Measurements from ENCODE around the gene ZC3H14. TPM values are rescaled to one million over a fixed set of nuclear protein-coding genes. Genes with fewer than 3 reads are reported as not detected.

The ZC3H14 gene
- polyA plus RNA-seq, 3 donors = 18.9 to 30.2 (median 27.1) TPM

DNA sequence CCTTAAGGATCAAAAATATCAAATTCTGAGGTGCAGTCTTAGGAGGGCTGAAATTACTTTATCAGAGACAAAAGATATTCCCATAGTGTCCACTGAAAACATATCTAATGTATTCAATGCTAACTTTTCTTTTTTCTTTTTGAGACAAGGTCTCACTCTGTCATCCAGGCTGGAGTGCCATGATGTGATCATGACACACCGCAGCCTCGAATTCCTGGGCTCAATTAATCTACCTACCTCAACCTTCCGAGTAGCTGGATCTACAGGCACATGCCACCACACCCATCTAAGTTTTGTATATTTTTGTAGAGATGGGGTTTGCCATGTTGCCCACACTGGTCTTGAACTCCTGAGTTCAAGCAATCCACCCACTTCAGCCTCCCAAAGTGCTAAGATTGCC is 68.3 kb downstream of the ZC3H14 start:
- intact Hi-C loops (cut with micrococcal nuclease) = no loop called here
- Histone ChIP-seq H3K27ac (ENCODE audit: low read depth in 1 of 2, low read length in 2 of 2) (no peak overlapping the region), H3K9me3 (replicated peaks in 1 of 2; ENCODE audit: control insufficient read depth in 1 of 2, insufficient read depth in 1 of 2, low read length in 2 of 2) (no peaks in the 10 kb centered on the region), H3K79me2 (ENCODE audit: insufficient read depth, low read length) (no peaks in the 10 kb centered on the region), H2AFZ (ENCODE audit: insufficient read depth, low read depth, low read length, poor library complexity, severe bottlenecking) (no peak overlapping the region), H3K9ac (ENCODE audit: insufficient read depth, low read length, poor library complexity, severe bottlenecking) (no peak overlapping the region), H3K4me1 (ENCODE audit: control insufficient read depth in 1 of 2, insufficient read depth in 2 of 2, low read length in 2 of 2) (no peaks in the 10 kb centered on the region), H3K36me3 (replicated peaks in 1 of 2; ENCODE audit: control insufficient read depth in 1 of 2, insufficient read depth in 2 of 2, low read length in 2 of 2) (no peaks in the 10 kb centered on the region), H3K4me3 (replicated peaks in 1 of 3; ENCODE audit: low read depth in 2 of 3, low read length in 3 of 3) (no peak overlapping the region), H4K20me1 (ENCODE audit: insufficient read depth, low read length) (no peaks in the 10 kb centered on the region), H3K4me2 (replicated peaks; ENCODE audit: extremely low read depth, low read length, poor library complexity, severe bottlenecking) (no peak overlapping the region), H3K27me3 (ENCODE audit: control insufficient read depth in 2 of 2, insufficient read depth in 2 of 2, low read length in 2 of 2) (no peaks in the 10 kb centered on the region)
- Mint-ChIP-seq H3K4me3 (no peak overlapping the region), H3K9me3 (peaks cover 0 to 4% (median 1%) of the 10 kb centered on the region in 7 donors), H3K27ac (no peak overlapping the region), H3K4me1 (no peaks in the 10 kb centered on the region), H3K36me3 (no peaks in the 10 kb centered on the region), H3K27me3 (ENCODE audit: low read depth in 3 of 3) (no peaks in the 10 kb centered on the region)
- TF ChIP-seq, protein P1, sequence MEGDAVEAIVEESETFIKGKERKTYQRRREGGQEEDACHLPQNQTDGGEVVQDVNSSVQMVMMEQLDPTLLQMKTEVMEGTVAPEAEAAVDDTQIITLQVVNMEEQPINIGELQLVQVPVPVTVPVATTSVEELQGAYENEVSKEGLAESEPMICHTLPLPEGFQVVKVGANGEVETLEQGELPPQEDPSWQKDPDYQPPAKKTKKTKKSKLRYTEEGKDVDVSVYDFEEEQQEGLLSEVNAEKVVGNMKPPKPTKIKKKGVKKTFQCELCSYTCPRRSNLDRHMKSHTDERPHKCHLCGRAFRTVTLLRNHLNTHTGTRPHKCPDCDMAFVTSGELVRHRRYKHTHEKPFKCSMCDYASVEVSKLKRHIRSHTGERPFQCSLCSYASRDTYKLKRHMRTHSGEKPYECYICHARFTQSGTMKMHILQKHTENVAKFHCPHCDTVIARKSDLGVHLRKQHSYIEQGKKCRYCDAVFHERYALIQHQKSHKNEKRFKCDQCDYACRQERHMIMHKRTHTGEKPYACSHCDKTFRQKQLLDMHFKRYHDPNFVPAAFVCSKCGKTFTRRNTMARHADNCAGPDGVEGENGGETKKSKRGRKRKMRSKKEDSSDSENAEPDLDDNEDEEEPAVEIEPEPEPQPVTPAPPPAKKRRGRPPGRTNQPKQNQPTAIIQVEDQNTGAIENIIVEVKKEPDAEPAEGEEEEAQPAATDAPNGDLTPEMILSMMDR (IDR thresholded peaks at IDR 0.05) = no peak
- WGBS (ENCODE audit: insufficient coverage) = no CpG with 5 or more reads among the region's 3 CpGs
- DNase-seq = no peak

GRCh38 chr14:88632512-88632911 is 69.7 kb downstream of the ZC3H14 start:
- H3K27ac Mint-ChIP-seq = no peak overlapping the region
- TF ChIP-seq, protein P1 (IDR thresholded peaks at IDR 0.05) = no peak
- H4K20me1 ChIP-seq (ENCODE audit: insufficient read depth, low read length) = no peaks in the 10 kb centered on the region
- no peaks in the 10 kb centered on the region for H3K79me2 ChIP-seq (ENCODE audit: insufficient read depth, low read length)
- H3K9ac ChIP-seq (ENCODE audit: insufficient read depth, low read length, poor library complexity, severe bottlenecking) = no peak overlapping the region
- WGBS (ENCODE audit: insufficient coverage) = no CpG with 5 or more reads among the region's 2 CpGs
- no peak overlapping the region for H3K4me2 ChIP-seq (replicated peaks; ENCODE audit: extremely low read depth, low read length, poor library complexity, severe bottlenecking)
- no peaks in the 10 kb centered on the region for H3K27me3 ChIP-seq (ENCODE audit: control insufficient read depth in 2 of 2, insufficient read depth in 2 of 2, low read length in 2 of 2)
- no peak overlapping the region for H3K27ac ChIP-seq (ENCODE audit: low read depth in 1 of 2, low read length in 2 of 2)
- no peaks in the 10 kb centered on the region for H3K4me1 Mint-ChIP-seq
- H3K9me3 Mint-ChIP-seq = peaks cover 0 to 5% (median 2%) of the 10 kb centered on the region in 7 donors
- H2AFZ ChIP-seq (ENCODE audit: insufficient read depth, low read depth, low read length, poor library complexity, severe bottlenecking) = no peak overlapping the region
- H3K4me3 ChIP-seq (replicated peaks in 1 of 3; ENCODE audit: low read depth in 2 of 3, low read length in 3 of 3) = no peak overlapping the region
- no peaks in the 10 kb centered on the region for H3K36me3 ChIP-seq (replicated peaks in 1 of 2; ENCODE audit: control insufficient read depth in 1 of 2, insufficient read depth in 2 of 2, low read length in 2 of 2)
- no peaks in the 10 kb centered on the region for H3K36me3 Mint-ChIP-seq
- intact Hi-C loops (cut with micrococcal nuclease) = no loop called here
- no peak for DNase-seq
- no peaks in the 10 kb centered on the region for H3K27me3 Mint-ChIP-seq (ENCODE audit: low read depth in 3 of 3)
- H3K4me3 Mint-ChIP-seq = no peak overlapping the region
- no peaks in the 10 kb centered on the region for H3K4me1 ChIP-seq (ENCODE audit: control insufficient read depth in 1 of 2, insufficient read depth in 2 of 2, low read length in 2 of 2)
- no peaks in the 10 kb centered on the region for H3K9me3 ChIP-seq (replicated peaks in 1 of 2; ENCODE audit: control insufficient read depth in 1 of 2, insufficient read depth in 1 of 2, low read length in 2 of 2)
